HS-5 (cell line): Measurements from ENCODE around the gene RPTOR.
"Not testable (repeated sequence)": the region's sequence is repeated elsewhere in the genome, so short reads cannot be mapped to it uniquely, and the experiment has no call there.

Source experiments
- DNase-seq: peaks from one replicate; pipeline ENCODE4 v3.0.0-alpha.2; 2012; ENCODE audit warnings: low read depth

The RPTOR gene

DNA sequence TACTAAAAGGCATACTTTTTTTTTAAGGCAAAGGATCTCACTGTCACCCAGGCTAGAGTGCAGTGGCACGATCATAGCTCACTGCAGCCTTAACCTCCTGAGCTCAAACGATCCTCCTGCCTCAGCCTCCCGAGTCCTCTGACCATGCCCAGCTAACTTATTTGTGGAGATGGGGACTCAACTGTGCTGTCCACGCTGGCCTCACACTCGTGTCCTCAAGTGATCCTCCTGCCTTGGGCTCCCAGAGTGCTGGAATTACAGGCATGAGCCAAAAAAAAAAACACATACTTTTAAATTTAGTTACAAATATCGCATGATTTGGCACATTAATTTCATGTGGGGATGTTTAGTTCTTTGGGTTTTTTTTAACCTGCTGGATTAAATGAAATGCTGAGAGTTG is 239.3 kb downstream of the RPTOR start:
- DNase-seq, result no peak

DNA sequence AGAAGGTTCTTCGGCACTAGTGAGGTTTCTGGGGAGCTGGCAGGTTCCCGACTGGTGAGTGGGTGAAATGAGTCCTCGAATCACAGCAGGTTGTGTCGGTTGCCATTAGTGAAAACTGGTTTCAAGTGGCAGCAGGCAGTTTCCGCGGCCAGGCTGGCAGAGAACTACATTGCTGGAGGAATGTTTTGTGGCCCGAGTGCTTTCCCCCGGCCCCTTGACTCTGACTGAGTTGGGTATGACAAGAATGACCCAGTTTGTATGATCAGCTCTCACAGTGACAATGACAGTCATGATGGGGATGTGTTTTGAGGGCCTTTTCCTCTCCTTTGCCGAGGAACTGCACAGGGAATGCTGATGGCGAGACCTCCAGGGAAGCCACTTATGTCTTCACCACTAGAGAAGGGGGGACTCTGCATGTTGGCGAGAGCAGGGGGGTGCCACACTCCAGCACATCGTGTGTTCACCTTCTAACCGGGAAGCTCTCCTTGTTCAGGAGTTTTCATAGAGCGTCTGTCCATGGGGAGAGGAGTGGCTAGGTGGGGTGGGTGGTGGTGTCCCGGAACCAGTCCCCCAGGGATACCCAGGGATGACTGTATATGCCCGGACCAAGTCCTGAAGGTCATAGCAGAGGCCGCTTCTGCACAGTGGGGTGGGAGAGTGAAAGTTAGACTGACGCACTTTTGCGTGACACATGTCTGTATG is 241.0 kb downstream of the RPTOR start:
- DNase-seq, result no peak

DNA sequence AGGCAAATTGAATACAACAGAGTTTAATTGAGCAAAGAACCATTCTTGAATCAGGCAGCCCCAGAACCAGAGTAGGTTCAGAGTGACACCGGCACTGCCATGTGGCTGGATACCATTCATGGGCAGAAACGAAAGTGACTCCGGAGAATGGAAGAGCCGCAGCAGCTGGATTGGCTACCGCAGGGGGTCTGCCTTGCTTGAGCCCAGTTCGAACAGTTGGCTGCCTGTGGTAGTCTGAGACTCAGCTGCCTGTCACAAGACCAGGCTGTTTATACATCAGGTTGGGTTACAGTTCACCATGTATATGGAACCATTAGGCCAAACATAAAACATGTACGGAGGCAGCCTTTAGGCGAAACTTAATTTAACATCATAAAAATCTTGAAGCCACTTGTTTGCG is 241.8 kb downstream of the RPTOR start:
- no peak for DNase-seq

DNA sequence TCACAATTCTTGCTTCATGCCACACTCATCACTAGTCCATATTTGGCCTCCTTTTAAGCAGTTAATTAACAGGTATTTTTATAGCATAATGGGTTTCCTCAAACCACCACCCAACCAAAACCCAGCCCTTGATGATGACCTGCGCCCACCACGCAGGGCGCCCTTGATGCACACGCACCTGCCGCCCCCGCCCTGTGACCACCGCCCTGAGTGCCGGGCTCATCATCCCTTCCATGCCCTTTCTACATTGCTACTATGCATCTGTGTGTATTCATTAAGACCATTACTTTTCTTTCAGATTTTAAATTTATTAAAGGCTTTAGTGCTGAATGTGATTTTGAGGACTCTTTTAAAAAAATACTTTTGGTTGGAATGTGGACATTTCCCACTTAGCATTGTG is 242.2 kb downstream of the RPTOR start:
- no peak for DNase-seq

DNA sequence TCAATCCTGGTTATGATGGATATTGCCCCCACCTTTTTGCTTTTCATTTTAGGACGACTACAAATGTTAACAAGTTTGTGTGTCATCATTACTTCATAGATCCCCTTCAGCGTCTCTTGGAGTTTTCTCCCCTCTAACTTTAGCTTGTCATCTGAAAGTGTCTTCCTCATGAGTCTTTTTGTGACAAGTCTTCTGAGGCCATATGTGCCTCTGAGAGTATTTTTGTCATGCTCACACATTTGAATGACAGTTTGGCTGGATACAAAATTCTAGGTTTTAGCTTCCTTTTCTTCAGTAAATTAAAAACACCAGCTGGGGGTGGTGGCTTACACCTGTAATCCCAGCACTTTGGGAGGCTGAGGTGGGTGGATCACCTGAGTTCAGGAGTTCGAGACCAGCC is 243.2 kb downstream of the RPTOR start:
- no peak for DNase-seq

DNA sequence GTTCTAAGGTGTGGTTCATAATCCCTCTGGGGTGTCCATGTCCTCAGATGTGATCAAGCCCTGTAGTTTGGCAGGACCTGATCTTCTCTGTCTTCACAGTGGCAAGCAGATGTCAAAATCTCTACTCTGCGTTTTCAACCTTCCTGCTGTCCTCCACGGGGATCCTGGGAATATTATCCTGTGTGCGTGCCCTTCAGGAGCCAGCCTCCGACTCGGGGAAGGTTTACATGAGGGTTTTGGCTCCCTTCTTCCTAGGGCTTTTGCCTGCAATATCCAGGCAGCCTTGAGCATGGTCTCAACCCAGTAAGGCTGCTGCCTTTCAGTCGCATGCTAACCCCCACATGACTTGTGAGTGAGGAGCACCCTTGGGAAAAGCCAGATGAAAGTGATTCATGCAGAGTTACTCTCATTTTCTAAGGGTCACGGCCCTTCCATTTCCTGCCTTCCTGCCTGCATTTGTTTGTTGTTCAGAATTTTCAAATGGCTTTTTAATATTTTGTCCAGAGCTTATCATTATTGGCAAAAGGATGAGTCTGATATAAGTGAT is 244.8 kb downstream of the RPTOR start:
- peak; percentile 91 for DNase-seq

DNA sequence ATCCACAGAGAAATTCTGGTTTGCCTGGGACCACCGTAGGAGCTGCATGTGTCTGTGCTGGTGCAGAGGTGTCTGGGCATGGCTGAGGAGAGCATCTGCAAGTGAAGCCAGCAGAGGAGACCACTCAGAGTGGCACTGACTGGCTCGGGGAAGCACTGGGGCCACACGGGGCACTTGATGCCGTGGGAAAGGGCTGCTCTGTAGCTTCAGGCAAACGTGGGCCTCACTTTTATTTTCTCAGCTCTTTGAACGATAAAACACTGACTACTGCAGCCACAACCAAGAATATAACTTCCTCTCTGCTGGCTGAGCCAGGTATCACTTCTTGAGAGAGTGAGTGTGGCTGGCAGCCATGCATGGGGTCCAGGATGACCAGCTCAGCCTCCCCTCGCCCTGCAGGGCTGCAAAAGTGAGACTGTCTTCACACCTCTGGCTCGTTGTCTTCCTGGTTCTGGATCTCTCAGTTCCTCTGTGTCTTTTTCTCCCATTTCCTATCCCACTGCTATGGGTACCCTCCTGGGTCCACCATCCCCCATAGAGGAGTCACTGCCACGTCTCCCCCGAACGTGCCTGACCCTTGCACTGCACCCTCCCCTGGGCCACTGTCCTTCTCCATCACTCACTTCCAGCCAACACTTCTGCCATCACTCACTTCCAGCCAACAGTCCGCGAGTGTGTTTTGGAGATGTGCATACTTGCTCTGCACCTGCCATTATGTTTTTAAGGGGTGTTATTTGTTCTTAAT is 245.6 kb downstream of the RPTOR start:
- DNase-seq, result no peak

DNA sequence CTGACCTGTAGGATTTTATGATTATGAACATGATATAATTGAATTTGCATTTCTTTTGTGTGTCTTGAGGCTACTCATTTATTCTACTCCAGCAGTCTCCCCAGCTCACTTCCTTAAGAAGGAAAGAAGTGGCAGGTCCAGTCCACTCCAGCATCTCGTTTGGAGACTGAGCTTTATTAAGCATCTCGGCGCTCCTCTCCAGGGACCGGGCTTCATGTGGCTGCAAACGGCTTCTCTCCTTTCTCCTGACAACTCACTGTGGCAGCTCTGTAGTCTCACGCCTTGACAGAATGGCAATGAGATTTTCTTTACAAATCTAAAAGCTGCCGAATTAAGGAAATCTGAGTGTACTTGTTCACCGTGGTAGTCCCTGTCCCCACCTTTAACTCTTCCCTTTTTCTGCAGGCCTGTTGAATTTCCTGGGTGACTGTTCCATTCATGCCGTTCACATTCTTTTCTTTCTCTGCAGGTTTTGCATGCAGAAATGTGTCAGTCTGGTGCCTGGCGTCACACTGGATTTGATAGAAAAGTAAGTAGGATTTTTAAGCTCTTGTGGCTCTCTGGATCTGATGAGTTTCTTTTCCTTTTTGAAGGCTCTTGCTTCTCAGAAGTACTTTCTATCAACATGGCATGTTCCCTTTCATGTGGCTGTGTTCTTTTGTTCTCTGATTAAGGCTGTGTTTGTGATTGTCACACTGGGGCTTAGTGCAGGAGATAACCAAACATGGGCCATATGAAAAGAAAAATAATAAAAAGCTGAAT is 246.5 kb downstream of the RPTOR start:
- DNase-seq, result no peak

DNA sequence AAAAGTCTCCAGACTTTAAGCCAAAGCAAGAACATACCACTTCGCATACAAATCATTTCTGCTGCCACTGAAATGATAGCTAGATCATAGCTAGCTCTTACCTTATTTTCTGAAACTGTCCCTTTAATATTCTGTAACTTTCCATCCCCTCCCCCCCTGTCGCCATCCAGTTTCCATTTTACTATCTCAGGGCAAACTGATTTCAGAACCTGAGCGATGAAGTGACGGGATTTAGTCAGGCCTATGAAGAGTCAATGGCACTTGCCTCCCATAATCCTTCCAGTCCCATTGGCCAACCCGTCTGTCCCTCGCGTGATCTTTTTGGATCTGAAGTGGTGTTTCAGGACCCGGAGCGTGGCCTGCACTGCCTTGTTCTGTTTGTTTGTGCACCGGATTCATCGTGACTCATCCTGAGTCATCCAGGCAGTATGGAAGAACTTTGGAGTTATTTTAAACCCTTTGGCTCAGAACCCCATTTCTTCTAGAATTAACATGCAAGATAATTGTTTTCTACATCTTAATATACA is 247.2 kb downstream of the RPTOR start:
- peak; percentile 90 for DNase-seq

DNA sequence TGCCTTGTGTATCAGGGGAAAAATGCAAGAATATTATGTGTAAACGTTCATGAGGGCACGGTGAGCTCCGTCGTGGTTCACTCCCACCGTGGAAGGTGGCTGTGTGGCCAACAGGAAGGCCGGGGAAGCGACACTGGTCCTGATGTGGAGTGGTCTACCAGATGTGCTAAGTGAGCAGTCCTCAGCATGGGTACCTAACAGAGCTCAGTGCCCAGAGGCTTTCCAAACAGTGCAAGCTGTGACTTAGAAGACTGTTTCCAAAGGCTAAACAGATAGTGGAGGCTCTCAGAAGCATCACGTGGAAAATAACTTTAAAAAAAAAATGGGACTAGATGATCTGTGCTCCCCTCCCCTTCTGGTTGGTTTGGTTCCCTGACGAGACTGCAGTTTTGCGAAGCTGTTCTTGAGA is 247.7 kb downstream of the RPTOR start:
- no peak for DNase-seq

DNA sequence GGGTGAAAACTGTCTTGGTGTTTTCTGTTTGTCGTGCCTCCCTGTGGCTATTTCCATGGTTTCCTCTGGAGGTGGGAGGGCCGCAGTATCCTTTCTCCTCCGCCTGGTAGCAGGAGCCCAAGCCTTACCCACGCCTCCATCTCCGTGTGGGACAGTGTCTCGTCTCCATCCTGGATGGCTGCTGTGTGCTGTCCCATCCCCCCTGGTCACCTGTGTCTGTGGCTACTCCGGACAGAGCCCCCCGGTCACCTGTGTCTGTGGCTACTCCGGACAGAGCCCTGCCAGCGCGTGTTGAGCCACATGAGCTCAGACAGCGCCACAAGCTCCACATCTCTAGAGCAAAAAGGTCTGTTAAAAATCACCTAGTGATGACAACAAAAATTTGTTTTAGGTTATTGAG is 248.8 kb downstream of the RPTOR start:
- DNase-seq, result no peak

DNA sequence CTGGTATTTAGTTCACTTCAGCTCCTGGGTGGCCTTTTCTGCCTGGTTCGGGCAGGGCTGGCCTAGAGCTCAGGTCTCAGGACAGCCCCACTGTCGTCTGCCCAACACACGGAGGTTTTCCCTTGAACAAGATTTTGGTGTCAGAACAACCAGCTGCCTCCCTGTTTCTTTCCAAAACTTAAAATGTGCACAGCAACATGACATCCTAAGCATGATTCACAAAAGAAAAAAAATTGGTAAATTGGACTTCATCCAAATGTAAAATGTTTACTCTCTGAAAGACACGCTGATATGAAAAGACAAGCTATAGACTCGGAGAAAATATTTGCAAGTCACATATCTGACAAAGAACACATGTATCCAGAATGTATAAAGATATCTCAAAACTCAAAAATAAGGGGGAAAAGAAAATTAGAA is 249.2 kb downstream of the RPTOR start:
- no peak for DNase-seq

DNA sequence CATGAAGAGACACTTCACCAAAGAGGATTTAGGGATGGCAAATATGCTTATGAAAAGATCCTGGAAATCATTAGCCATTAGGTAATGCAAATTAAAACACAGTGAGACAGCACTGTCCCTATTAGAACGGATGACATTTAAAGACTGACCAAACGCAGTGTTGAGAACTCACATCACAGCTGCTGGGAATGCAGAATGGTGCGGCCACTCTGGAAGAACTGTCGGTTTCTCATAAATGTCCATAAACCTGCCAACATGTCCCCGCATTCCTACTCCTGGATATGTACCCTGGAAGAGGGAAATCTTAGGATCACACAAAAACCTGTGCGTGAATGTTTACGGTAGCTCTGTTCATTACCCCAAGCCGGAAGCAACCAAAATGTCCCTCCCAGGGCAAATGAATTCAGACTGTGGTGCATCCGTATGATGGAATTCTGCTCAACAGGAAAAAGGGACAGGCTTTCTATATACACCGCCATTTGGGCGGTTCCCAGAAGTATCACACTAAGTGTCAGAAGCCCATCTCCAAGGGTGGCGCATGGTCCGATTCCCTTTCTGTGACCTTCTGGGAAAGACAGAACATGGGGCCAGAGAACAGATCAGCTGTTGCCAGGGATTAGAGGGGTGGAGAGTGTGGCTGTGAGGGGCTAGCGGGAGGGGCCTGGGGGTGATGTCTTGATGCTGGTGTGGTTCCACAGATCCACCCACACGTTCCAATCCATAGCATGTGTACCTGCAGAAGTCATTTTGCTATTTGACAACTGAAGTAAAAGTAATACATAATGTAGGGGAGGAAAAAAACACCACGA is 249.8 kb downstream of the RPTOR start:
- DNase-seq, result no peak

DNA sequence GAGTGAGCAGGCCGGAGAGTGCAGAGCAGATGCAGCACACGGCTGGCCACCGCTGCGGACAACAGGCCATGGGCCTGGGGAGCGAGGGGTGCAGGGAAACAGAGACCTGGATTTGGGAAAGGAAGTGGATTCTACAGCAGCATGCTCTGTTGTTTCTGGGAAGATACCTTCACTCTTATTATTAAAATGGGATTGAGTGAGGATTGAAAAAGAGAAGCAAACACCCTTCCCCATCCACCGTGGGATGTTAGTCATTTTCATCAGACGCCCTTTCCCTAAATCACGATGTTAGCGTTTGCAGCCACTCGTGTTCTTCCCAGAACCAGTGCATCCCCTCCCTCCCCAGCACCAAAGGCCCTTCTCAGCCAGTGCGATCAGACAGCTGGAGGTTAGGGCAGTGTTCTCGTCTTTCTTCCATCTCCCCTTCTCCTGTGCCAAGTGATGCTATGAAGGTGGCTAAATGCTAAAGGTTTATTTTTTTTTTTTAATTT is 250.5 kb downstream of the RPTOR start:
- DNase-seq, result no peak

DNA sequence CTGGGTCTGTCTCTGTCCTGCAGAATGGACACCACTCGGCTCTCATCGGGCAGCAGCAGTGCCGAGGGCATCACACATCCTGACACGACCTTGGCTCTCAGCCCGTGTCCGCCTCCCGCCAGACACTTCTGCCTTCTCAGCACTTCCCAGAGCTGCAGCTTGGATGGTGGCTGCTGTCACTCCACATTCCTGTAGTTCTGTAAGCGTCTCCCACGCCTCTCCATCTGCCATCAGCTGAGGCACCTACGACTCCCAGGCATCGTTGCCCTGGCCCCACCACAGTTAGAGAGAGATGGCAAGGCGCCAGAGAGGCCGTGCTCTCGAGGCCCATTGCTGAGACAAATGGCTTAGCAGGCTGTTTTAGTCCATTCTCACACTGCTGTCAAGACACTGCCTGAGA is 251.1 kb downstream of the RPTOR start:
- DNase-seq, result no peak

DNA sequence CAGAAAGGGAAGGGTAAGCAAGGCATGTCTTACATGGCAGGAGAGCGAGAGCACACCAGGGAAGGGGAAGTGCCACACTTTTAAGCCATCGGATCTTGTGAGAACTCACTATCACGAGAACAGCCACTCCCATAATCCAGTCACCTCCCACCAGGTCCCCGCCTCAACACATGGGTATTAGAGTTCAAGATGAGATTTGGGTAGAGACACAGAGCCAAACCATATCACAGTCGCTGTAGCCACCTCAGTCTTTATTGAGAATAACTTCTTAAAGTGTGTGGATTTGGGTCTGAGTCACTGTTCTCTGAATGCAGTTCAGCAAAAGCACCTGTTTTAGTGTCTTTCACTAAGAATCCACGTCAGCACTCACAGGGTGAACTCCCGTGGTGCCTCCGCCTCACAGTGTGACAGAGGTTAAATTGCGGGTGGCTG is 251.8 kb downstream of the RPTOR start:
- DNase-seq, result no peak

DNA sequence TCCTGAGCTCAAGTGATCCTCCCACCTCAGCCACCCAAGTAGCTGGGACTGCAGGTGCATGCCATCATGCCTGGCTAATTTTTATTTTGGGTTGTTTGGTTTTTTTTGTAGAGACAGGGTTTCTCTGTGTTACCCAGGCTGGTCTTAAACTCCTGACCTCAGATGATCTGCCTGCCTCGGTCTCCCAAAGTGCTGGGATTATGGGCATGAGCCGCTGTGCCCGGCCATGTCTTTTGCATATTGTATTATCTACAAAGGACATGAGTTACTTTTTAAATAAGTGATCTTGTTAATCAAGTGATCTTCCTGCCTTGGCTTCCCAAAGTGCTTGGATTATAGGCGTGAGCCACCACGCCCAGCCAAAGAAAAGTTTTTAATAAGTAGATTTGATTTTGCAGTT is 252.6 kb downstream of the RPTOR start:
- DNase-seq, result not testable (repeated sequence)

DNA sequence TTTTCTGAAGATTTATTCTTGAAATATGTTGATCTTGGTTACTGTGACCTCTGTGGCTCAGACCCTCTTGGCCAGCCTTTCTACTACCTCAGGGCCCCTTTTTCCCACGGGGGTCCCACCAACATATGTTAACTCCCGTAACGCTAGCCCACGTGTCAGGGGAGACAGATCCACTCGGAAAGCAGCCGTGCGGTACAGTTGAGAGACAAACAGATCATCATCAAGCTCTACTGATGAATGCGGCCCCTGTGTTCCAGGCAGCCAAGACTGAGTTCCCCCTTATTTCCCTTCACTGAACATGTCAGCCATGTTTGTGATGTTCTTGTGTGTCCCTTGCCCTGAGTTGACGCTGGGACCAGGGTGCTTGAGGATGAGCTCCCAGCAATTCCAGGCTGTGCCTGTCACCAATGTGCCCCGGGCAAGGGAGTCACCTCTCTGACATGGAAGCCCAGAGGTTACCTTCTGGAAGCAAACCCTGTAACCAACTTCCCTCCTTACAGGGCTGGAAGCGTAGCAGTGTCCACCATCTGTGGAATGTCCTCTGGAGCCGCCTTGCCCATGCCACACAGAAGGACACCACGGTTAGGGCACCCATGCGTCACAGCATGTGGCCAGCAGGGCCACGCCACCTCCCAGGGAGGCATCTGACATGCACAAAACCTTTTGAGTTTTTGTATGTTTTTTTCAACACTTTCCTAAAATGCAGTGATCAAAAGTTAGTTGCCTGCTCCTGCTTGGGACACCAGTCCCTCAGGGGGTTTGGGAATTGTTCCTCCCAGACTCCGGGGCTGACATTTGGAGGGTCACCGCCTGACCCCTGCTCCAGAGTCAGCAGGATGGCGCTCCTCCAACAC is 253.3 kb downstream of the RPTOR start:
- no peak for DNase-seq

DNA sequence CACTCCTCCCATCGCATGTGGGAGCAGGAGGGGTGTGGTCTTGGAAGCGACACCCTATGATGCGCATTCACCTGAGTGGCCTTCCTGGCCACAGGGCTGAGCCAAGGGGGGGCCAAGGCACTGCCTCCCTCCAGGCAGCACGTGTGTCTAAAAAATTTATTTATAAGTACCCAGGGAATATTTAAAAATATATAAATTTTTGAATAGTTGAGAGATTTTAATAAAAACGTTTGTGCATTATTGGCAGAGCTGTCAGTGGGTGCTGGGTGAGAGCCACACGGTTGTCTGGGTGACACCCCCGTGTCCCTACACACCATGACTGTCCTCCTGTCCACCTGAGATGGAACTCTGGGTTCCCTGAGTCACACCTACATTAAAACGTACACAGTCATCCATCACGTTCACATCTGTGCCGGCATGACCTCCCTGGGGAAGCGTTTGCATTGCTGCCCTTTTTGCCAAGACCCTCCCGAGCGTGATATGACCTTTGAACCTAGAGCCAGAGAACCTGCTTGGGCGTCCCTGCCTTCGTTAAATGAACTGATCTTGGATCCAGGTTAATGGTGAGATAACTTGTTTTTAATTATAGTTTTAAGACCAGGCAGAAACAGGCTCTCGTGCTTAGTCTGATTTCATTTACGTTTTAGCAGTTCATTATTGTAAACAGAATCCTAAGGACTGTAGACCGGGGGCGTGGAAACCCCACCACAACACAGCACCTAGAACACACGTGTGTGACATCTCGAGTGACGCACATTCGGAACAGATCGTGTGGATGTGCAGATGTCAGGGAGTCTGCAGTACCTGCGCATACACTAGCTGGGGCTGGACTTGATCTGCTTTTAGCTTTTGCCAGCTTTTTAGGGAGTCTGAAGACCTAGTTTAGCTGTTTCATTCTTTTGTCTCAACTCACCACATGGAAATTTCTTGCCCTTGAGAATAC is 254.2 kb downstream of the RPTOR start:
- no peak for DNase-seq
